Femur (tissue), 1 donor: ENCODE data around the gene CIB2.
A peak's percentile ranks its signal among the peaks of the same experiment; 100 is the strongest.

Source experiments
- DNase-seq: peaks from one replicate; pipeline ENCODE4 v3.0.0-alpha.2; 2017

CIB2 gene

DNA sequence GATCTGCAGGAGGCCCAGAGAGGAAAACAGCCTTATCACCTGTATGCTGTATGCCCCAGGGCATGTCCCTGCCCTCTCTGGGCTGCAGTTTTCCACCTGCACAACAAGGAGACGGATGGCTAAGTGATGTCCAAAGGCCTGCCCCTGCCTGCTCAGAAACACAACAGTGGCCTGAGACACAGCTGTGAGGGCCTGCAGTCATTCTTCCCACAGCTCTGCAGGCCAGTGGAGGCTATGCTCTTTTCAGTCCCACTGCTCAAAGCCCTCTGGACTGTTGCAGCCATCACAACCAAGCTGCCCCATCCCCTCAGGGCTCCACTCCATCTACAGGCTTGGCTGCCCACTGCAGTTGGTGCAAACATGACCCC lies 48.5 kb downstream of the CIB2 start:
- no peak for DNase-seq

DNA sequence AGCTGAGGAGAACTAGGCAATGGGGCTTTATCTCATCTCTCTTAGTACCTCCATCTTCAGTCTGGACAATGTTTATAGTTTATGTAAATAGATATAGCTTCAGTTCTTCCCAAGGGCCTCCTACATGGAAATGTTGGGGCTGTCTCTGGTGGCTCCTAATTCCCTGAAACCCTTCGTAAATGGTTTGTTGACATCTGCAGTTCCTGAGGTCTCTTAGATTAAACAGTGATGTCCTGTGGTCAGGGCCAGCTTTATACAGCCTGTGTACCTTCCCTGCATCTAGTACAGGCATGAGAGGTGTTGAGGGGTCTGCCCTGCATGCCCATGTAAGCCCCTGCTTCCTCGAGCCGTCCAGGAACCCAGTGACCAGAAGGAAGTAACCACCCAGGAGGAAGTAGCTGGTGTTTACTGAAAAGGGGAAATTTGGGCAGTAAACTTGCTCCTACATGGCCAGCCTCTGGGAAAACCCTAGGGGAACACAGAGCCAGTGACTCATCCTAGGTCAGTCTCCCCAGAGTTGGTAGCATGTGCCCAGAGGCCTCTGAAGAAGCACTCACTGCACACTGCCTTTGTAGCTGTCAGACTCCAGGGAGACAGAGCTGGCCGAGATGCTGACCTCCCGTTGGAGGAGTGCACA lies 49.0 kb downstream of the CIB2 start:
- DNase-seq = no peak

DNA sequence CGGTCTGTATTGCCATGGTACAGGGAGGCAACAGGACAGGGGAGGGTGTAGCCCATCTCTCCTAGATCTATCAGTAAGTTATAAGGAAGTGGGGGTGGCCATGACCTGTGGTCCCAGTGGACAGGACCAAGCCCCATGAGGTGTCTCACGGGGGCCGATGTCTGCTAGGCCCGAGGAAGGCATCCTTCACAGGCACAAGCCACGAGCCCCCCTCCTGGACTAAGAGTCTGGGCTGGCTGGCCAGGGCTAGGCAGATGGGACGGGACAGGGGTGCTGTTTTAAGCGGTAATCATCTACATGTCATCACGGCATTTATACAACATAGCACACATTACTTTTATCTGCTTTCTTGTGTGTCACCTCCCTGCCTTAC lies 51.2 kb downstream of the CIB2 start:
- DNase-seq = no peak

DNA sequence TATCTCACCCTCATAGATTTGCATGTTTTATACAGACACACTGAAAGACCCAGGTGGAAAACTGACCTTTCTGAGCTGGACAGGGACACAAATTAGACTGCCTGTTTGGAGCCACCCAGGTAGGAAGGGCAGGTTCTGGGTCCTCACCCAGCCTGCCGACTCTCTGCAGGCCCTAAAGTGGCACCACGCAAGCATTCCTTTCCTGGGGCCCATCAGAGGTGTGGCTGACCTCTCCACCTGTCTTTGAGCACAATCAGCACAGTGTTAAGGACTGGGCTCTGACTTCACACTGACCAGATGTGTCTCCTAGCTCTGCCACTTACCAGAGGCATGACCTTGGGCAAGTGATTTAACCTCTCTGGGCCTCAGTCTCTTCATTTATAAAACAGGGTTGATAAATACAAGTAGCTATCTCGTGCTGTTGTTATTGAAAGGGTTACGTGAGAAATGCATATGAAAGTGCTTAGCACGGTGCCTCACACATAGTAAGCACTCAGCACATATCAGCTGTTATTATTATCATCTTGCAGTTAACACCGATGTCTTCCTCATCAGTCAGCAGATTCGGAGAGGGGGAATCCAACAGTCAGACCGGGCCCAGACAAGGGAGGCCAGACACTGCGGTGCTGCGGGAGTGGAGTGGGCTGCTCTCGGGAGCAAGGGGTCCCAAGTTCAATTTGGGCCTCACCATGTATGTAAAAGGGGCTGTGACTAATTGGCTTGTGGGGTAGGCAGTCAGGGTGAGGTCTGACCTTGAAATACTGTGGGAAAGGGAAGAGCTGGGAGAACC lies 51.8 kb downstream of the CIB2 start:
- no peak for DNase-seq

DNA sequence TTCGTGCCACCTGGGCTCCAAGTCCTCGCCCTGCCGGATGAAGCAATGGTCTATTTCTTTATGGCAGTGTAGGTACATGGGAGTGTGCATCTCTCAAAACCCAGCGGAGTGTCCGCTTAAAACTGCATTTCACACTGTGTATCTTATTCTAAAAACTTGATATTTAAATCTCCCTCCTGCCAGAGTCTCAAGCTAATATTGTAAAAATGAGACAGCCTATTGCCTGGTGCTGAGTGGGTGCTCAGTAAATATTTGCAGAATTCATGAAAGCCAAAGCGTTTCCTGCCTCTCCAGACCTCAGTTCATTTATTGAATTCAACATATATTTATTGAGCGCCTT lies 53.4 kb downstream of the CIB2 start:
- DNase-seq = no peak

DNA sequence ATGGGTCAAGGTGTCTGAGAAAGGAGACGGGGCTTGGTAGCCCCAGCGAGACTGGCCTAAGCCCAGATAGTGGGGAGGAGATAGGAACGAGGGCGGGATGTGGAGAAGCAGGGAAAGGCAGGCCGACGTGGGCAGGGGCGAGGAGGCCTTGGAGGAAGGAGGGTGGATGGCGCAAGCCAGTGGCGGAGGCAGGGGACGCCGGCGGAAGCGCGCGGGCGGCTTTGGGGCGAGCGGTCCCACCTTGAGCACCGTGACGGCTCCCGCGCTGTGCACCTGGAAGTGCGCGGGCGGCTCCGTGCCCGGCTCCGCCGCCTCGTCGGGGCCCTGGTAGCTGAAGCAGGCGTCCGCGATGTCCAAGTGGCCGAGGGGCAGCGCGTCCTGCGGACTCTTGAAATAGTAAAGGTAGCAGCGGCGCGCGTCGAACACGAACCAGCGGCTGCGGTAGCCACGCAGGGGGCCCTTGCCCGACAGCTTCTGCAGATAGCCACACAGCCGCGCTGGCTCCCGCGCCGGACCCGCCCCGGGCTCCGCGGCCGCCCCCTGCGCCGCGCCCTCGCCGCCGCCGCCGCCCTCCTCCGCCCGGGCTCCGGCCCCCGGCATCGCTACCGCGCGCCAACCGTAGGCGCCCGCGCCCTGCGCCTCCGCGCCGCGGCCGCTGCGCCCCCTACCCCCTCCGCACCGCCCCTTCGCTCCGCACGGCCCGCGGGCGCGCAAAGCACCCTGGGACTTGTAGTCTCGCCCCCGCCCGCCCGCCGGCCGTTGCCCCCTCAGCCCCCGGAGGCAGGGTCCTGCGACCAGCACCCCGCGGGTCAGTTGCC lies 54.0 kb downstream of the CIB2 start, which contains the start of gene TBC1D2B:
TBC1D2B (minus strand) TSS at position 659 of the 818 bp plus-strand sequence; CDS start at position 600, 59 bp downstream.
- peak; percentile 71 for DNase-seq

DNA sequence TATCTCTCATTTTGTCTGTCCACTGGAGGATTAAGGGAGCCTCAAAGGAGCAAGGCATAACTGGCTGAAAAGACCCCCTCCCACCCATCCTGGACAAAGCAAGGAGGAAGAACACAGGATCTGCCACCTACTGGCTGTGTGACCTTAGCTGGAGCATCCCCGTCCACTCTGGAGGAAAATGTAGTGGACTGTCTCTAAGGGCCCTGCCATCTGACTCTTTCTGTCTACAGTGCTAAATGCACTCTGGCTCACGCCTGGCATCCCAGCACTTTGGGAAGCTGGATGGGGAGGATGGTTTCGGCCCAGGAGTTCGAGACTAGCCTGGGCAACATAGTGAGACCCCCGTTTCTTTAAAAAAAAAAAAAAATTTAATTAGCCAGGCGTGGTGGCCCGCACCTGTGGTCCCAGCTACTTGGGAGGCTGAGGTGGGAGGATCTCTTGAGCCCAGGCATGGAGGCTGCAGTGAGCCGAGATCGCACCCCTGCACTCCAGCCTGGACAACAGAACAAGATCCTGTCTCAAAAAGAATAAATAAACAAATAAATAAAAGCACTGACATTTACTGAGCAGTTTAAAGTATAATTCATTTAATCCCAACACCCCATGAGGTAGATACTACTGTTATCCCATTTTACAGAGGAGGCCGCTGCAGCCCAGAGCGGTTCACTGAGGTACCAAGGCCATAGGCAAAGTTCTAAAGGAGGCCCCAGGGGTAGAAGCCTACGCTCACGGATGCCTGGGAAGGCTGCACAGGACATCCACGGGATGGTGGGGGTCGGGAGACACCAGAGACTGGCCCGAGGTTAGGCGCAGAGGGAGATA lies 54.8 kb downstream of the CIB2 start:
- DNase-seq = no peak

DNA sequence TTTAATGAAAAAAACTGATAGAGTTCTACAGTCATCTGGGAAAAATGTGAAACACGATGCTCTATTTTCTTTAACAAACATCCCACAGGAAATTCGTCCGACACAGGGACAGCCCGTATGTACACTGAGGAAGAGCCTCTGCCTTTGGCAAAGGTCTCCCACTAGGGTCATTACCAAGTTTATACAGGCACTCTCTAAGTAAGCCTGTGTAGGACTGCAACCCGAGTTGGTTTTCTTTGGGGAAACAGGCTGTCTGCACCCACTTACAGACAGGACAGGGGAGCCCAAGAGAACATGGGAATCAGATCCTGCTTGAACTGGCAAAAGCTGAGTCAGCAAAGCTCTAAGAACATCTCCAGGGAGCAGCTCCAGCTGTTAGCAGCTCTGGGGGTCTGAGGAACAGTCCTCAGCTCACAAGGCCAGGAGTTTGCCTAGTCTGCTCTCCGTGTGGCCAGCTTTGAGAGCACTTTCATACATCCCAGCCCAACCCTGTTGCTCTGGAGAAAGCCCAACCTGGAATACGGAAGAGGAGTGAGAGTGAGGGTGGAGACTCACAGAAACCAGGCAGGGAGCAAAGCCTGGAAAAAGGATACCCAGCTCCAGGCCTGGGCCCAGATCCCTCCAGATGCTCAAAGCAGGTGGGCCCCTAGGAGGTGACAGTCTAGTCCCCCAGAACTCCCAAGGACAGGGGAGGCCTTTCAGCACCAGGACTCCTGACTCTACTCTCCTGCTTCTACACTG lies 55.6 kb downstream of the CIB2 start:
- DNase-seq = peak; percentile 81

DNA sequence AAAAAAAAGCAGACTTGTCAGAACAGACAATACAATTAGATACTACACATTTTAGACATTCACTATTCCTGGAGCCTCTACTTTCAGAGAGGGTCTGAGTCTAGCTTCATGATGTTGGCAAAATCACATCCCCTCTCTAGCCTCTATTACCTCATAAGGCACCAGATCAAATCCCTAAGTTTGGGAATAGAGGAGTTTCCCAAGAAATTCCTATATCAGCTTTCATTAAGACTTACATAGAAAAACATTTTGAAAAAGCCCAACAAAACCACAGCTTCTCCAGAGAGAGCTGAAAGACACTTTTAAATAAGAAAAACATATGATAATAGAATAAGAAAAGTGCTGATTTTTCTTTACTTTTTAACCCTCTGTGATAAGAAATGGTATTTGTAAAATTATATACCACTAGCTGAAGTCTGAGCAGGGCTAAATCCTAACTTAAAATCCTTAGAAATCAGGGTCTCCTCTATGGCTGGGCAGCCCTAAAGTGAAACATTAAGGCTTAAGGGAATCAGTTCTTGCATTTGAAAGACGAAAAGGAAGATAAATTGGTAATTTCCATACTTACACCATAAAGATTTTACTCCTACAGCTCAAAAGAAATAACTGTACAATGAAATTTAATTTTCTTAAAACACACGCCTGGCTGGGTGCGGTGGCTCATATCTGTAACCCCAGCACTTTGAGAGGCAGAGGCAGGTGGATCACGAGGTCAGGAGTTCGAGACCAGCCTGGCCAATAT lies 58.0 kb downstream of the CIB2 start:
- no peak for DNase-seq

DNA sequence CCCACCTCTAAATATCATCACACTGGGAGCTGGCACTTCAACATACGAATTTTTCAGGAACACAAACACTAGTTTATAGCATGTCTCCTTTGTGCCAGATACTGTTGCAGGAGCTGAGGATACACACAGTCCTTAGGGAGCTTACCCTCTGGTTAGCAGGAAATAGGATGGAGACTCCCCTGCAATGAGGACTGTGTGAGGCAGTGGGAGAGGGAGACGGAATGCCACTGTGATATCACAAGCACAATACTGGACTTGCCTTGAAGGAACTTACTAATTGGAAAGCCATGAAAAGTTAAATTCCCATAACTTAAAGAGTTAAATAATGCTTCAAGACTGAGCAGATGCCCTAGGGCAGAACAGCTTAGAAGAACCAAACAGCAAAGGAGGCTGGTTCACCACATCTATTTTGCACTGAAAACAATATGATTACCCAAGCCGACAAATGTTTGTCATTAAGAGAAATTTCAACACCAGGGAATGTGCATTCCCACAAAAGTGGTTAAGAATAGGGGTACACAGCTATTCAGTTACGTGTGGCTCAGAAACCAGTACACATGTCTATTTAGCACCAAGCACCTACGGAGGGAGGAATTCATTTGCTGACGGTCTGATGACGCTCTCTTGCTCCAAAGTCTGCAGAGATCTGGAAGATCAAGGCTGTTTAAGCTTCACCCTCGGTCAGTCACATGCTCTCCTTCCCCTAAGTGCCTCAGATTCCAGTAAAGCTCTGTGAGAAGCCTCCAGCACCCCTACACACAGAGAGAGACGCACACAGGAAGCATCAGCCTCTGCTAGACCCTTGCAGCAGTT lies 59.0 kb downstream of the CIB2 start:
- peak; percentile 68 for DNase-seq

DNA sequence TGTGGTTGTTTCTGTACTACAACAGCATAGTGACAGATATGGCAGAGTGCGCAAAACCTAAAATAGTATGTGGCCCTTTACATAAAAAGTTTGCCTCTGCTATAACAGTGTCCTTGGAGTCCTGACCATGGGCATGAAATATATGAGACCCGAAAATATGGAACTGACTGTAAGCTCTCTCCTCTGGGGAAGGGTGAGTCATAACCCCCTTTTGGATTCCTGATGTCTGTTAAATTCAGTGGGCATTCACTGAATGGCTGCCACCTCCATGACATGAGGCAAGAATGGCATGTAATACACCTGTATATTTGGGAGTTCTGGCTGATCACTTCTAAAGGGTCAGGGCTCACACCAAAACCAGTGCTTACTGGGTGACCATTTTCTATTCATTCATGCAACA lies 59.9 kb downstream of the CIB2 start:
- no peak for DNase-seq

DNA sequence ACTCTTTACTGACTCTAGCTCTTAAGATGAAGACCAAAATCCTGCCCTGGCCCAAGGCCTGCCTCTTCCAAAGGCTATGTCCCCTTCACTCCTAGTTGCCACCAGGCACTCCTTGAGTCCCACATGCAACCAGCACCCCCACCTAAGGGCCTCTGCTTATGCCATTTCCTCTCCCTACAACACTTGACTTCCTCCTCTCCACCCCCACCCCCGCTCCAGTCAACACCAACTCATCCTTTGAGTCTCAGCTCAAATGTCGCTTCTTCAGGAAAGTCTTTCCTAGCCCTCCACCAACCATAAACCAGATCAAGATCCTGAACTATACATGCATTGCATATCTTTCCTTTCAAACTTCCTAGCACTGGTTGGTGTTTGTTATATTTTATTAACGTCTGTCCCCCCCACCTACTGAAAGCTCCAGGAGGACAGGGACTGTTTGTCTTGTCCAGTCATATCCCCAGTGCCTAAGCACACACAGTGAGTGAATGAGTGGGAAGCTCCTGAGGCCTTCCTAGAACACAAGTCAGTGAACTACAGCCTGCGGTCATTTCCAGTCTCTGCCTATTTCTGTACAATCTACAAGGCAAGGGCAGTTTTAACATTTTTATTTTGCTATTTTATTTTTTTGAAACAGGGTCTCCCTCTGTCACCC lies 61.1 kb downstream of the CIB2 start:
- no peak for DNase-seq

DNA sequence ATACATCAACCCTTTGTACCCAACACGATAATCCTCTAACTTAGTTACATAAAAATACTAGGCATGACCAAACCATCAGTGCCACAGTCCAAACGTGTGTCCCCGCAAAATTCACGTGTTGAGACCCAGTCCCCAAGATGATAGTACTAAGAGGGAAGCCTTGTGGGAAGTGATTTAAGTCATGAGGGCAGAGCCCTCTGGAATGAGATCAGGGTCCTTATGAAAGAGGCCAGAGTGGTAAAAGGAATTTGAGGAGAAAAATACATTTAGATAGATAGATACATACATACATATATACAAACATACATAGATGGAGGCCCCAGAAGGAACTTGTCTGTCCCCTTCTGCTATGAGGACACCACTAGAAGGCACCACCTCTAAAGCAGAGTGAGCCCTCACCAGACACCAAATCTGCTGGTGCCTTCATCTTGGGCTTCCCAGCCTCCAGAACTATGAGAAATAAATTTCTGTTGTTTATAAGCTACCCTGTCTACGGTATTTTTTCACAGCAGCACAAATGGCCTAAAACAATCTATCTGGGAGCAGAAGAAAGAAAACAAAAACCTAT lies 61.7 kb downstream of the CIB2 start:
- no peak for DNase-seq

DNA sequence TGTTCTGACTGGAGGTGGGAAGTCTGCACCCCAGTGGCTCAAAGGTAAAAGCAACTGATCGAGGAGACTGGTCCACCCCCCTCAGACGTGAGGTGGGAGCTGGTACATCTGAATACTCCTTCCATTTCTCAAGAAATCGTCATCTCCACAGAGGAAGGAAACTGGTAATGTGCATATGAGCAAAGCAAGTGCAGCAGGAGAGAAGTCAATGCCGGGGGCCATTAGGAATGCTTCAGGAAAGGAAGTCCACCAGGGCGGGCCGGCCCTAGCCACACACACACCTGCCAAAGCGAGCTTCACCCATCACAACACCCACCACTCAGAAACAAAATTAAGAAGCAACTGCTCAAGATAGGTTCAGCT lies 62.2 kb downstream of the CIB2 start:
- DNase-seq = no peak

DNA sequence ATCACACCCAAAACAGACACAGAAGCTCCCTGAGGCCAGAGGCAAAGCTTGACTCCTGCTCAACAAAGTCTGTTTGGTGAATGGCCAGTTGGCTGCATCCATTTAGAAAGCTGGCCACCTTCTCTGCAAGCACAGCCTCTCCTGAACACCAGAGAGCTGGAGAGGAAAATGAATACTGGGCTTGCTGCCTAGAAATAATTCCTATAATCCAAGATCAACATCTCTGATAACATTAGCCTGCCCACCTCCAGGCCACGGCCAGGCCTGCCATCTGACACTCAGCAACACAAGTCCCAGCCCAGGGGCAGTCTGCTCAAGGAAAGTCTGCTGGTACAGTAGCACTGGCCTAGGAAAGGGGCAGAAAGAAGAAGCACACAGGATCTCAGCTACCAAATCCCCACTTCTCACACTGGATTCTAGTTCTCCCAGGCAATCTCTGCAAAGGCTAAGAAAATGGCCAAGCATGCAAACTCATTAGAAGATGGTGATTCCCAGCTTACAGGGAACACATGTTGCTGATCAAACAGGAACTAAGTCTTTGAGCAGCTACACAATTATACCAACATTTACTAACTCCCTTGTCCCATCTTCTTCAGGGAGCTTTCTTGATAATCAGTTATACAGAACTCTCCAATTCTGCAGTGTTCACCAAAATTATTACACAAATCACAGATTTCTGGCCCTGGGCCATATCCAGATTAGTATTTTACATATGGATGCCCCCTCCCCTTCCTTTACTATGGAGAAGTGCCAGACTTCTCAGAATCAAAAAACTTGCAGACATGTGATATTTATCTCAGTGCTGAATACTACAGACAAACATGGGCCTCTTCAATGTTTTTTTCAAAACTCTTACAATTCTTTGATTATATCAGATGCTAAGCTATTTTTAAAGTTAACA lies 63.7 kb downstream of the CIB2 start:
- peak; percentile 58 for DNase-seq

DNA sequence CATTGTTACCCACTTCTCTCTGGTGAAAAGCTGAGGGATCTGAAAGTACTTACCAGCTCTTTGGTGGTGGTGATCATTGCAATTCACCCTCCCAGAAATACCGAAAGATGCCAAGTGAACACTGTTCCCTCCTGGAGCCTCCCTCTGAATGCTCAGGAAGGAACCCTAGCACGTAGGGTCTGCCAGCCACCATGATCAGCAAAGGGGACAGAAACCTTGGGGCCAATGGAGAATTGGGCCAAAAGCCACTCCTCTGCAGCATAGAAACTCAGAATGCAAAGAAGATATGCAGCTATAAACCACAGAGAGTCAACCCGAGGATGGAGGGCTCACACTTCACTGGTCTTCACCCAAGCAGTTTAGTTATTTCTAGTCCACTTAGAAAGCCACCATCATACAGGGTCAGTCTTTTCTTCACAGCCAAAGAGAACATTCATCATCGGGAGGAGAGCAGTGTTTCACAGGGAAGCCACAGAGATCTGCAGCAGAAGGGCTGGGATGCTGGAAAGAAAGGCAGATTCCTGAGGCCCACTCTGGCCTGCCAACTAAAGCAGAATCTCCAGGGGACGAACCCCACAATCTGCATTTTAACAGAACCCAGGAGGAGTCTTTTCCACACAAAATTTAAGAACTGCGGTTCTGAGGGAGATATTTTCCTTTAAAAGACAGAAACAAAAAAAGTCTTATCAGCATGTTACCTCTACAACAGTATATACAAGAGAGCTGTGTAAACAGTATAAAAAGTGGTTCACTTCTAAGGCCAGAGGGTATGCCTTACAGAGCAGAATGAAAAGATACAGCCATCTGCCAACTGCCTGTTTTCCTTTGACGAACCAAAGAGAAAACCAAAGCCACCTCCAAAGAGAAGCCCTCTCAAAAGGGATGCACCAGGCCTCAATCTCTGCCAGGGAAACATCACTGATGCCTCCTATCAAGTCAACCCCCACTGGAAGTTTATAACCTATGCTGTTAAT lies 65.0 kb downstream of the CIB2 start:
- DNase-seq = no peak

DNA sequence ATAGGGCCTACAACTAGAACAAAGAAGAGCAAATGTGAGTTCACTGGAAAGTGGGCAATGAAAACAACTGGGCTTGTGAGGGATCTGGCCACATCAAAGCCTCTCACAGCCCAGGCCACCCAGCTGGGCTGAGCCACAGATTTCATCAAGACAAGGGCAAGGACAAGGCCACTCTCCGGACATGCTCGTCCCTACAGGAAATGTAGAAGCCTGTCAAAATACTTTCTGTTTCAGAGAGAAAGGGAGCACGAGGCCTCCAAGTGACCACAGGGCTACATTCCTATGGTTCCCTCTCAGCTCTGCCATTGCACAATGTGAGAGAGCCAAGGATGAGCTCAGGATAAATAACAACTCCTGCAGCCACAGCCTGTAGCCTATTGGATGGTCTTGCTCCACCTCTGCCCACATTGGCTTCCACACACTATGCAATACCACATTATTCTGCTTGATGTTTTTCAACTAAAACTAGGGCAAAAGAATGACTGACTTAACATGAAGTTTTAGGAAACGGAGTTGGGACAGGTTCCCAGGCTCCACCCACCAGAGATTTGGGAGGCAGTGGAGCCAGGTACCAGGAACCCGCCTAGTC lies 65.9 kb downstream of the CIB2 start:
- DNase-seq = peak; percentile 81
